Measurements from ENCODE around the gene HARS1. TPM values are rescaled to one million over a fixed set of nuclear protein-coding genes. Genes with fewer than 3 reads are reported as not detected.
A peak's percentile ranks its signal among the peaks of the same experiment; 100 is the strongest.

The HARS1 gene
- total and polyA plus RNA-seq, 2 of the 13 experiments (the other 11 are each of a cell fraction or from before 2014, with no cell fraction given) = 36.9 to 66.2 TPM

DNA sequence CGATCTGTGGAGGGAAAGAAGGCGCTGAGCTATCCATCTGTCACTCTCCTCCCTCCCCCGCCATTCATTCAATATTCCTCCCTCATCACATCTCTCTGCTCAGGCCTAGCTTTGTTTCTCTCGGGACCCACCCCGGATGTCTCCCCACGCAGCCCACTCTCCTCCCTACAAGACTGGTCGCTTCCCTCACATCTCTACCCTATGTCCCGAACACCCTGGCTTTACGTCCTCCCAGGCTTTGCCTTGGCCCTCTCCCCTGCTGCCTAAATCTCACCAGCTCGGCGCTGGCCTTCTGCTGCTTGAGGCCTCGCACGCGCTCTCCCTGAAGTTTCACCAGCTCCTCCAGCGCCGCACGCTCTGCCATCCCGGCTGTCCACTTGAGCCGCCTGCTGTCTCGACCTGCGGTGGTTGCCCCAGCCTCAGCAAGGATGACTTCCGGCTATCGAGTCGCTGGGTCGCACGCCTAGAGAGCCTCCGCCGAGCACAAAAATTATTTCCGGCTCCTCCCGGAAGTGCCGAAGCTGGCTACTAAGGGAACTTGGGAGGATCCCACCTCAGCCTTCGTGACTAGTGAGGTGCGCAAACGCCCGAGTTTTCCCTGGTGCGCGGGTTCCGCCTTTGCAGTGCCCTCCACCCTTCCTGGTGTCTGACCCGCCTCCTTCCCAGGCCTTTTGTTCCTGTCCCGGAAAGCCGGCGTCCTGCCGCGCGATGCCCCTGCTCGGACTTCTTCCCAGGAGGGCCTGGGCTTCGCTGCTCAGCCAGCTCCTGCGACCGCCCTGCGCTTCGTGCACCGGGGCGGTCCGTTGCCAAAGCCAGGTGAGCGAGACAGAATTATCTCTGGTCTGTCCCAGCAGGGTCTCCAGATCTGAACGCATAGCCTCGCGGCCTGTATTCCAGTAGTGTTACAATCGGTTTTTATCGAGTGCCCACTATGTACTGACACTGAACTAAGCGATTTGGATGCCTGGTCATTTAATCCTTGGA, at the start of gene HARS1, which contains the start of gene HARS2 (continued):
- TF ChIP-seq, protein P1, sequence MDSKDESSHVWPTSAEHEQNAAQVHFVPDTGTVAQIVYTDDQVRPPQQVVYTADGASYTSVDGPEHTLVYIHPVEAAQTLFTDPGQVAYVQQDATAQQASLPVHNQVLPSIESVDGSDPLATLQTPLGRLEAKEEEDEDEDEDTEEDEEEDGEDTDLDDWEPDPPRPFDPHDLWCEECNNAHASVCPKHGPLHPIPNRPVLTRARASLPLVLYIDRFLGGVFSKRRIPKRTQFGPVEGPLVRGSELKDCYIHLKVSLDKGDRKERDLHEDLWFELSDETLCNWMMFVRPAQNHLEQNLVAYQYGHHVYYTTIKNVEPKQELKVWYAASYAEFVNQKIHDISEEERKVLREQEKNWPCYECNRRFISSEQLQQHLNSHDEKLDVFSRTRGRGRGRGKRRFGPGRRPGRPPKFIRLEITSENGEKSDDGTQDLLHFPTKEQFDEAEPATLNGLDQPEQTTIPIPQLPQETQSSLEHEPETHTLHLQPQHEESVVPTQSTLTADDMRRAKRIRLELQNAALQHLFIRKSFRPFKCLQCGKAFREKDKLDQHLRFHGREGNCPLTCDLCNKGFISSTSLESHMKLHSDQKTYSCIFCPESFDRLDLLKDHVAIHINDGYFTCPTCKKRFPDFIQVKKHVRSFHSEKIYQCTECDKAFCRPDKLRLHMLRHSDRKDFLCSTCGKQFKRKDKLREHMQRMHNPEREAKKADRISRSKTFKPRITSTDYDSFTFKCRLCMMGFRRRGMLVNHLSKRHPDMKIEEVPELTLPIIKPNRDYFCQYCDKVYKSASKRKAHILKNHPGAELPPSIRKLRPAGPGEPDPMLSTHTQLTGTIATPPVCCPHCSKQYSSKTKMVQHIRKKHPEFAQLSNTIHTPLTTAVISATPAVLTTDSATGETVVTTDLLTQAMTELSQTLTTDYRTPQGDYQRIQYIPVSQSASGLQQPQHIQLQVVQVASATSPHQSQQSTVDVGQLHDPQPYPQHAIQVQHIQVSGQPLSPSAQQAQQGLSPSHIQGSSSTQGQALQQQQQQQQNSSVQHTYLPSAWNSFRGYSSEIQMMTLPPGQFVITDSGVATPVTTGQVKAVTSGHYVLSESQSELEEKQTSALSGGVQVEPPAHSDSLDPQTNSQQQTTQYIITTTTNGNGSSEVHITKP (CRISPR knock-in tag; IDR thresholded peaks at IDR 0.05; ENCODE audit: low read depth) = 0 out of 2 replicates have a peak, but pooled peaks have one; percentile 67
- TF ChIP-seq, protein P2, sequence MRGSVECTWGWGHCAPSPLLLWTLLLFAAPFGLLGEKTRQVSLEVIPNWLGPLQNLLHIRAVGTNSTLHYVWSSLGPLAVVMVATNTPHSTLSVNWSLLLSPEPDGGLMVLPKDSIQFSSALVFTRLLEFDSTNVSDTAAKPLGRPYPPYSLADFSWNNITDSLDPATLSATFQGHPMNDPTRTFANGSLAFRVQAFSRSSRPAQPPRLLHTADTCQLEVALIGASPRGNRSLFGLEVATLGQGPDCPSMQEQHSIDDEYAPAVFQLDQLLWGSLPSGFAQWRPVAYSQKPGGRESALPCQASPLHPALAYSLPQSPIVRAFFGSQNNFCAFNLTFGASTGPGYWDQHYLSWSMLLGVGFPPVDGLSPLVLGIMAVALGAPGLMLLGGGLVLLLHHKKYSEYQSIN (CRISPR knock-in tag; IDR thresholded peaks at IDR 0.05; ENCODE audit: borderline replicate concordance) = no peak
- TF ChIP-seq ZNF75D (CRISPR knock-in tag; IDR thresholded peaks at IDR 0.05; ENCODE audit: borderline replicate concordance) (no peak; the same call in 1 of the 2 replicates), PHF21A (CRISPR knock-in tag; IDR thresholded peaks at IDR 0.05) (peak; percentile 87), MEF2D (CRISPR knock-in tag; IDR thresholded peaks at IDR 0.05) (peak; percentile 94), KLF6 (CRISPR knock-in tag; IDR thresholded peaks at IDR 0.05) (peak; percentile 81; the same call in 1 of the 2 replicates), ZNF878 (CRISPR knock-in tag; IDR thresholded peaks at IDR 0.05) (no peak), EED (CRISPR knock-in tag; IDR thresholded peaks at IDR 0.05) (peak; percentile 71), HDAC6 (IDR thresholded peaks at IDR 0.05; ENCODE audit: low read depth, low read length) (no peak), PCBP1 (IDR thresholded peaks at IDR 0.05; ENCODE audit: borderline replicate concordance, low read depth, low read length) (0 out of 2 replicates have a peak, but pooled peaks have one; percentile 83)
- TF ChIP-seq, protein P3, sequence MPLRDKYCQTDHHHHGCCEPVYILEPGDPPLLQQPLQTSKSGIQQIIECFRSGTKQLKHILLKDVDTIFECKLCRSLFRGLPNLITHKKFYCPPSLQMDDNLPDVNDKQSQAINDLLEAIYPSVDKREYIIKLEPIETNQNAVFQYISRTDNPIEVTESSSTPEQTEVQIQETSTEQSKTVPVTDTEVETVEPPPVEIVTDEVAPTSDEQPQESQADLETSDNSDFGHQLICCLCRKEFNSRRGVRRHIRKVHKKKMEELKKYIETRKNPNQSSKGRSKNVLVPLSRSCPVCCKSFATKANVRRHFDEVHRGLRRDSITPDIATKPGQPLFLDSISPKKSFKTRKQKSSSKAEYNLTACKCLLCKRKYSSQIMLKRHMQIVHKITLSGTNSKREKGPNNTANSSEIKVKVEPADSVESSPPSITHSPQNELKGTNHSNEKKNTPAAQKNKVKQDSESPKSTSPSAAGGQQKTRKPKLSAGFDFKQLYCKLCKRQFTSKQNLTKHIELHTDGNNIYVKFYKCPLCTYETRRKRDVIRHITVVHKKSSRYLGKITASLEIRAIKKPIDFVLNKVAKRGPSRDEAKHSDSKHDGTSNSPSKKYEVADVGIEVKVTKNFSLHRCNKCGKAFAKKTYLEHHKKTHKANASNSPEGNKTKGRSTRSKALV (CRISPR knock-in tag; IDR thresholded peaks at IDR 0.05) = peak; percentile 60; the same call in 1 of the 2 replicates
- TF ChIP-seq, protein P4, sequence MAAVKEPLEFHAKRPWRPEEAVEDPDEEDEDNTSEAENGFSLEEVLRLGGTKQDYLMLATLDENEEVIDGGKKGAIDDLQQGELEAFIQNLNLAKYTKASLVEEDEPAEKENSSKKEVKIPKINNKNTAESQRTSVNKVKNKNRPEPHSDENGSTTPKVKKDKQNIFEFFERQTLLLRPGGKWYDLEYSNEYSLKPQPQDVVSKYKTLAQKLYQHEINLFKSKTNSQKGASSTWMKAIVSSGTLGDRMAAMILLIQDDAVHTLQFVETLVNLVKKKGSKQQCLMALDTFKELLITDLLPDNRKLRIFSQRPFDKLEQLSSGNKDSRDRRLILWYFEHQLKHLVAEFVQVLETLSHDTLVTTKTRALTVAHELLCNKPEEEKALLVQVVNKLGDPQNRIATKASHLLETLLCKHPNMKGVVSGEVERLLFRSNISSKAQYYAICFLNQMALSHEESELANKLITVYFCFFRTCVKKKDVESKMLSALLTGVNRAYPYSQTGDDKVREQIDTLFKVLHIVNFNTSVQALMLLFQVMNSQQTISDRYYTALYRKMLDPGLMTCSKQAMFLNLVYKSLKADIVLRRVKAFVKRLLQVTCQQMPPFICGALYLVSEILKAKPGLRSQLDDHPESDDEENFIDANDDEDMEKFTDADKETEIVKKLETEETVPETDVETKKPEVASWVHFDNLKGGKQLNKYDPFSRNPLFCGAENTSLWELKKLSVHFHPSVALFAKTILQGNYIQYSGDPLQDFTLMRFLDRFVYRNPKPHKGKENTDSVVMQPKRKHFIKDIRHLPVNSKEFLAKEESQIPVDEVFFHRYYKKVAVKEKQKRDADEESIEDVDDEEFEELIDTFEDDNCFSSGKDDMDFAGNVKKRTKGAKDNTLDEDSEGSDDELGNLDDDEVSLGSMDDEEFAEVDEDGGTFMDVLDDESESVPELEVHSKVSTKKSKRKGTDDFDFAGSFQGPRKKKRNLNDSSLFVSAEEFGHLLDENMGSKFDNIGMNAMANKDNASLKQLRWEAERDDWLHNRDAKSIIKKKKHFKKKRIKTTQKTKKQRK (IDR thresholded peaks at IDR 0.05; ENCODE audit: low read length) = no peak
- TF ChIP-seq, protein P5, sequence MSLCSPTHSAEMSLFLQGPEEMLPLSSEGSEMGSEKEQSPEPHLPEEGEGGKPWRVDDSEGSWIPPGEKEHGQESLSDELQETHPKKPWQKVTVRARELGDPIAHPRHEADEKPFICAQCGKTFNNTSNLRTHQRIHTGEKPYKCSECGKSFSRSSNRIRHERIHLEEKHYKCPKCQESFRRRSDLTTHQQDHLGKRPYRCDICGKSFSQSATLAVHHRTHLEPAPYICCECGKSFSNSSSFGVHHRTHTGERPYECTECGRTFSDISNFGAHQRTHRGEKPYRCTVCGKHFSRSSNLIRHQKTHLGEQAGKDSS (CRISPR knock-in tag; IDR thresholded peaks at IDR 0.05; ENCODE audit: borderline replicate concordance, low read depth) = no peak
